Limb (tissue), 2 donors: ENCODE results near the gene GALK1.
"Not testable (repeated sequence)": the region's sequence is repeated elsewhere in the genome, so short reads cannot be mapped to it uniquely, and the experiment has no call there.

ENCODE experiments used
- DNase-seq, 2 donors: peaks; one replicate each; pipeline ENCODE4 v3.0.0-alpha.2; 2016; ENCODE audit errors: extremely low spot score in 2 of 2

GALK1 gene

DNA sequence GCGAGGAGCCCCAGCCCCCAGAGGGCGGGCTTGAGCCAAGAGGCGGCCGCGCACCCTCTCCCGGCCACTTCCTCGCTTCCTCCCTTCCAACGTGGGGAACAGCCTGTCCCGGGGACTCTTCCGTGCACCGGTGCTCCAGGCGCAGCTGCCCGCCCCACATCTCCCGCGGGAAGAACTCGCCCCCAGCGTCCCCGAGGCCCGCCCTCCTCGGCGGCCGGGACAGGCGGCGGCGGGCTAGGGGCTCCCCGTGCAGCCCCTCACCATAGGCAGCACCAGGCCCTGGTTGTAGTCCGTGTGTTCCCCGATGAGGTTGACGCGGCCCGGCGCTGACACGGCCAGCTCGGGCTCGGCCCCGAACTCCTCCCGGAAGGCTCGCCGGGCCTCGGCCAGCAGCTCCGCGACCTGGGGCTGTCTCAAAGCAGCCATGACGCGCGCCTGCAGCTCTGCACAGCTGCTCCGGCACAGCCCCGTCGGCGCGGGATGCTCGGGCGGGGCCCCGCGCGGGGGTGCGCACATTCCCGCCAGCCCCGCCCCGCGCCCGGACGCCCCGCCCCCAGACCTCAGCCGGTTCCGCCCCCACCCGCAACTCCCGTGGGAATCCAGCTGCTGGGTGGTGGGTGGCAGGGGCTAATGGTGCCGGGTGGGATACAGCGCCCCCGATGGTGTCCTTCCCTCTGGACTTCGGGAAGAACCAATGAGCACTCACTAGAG is at the start of gene GALK1:
Gene GALK1, minus strand, starts transcription at position 482 of the 711 bp plus-strand sequence. Its CDS starts 56 bp downstream, at position 426.
- DNase-seq = peak; percentile 75 to 88

DNA sequence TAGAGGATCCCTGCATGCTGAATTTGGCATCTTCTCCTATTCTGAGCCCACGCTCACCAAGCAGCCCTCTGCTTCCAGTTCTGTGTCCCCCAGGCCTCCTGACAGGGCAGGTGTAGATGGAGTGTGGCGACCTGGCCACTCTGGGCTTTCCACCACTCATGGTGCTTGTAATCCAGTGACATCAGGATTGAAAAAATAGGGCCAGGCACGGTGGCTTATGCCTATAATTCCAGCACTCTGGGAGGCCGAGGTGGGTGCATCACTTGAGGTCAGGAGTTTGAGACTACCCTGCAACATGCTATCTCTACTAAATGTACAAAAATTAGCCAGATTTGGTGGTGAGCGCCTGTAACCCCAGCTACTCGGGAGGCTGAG is 49.0 kb upstream of the GALK1 start:
- no peak for DNase-seq

DNA sequence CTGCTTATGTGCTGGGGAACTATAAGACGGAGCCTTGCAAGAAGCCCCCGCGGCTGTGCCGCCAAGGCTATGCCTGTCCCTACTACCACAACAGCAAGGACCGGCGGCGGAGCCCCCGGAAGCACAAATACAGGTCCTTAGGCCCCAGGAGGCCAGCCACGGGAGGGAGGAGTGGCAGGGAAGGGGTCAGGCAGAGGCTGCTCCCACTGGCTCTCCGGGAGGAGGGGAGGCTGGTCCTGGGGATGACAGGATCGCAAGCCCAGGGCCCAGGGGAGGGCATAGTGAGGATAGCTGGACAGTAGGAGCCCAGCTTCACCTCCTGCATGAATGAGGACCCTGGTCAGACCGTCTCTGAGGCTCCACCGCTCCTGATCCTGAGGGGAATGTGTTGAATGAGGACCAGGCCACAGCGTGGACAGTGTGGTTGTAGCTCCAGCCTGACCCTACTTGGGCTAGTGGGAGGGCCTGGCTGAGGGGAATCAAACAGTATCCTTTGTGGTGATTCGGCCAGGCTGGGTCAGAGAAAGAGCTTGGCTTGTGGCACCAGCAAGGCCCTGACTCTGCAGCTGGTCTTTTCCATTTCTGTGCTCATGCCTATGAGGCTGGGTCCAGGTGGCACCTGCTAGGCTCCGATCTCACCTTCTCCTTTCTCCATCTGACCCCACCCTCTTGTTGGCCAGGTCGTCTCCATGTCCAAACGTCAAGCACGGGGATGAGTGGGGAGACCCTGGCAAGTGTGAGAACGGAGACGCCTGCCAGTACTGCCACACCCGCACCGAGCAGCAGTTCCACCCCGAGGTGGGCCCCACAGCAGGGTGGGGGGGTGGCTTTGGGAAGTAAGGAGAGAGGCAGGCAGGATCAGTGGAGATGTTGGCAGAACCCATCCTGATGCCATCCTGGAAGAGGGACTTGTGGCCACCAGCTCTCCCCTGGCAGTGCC is 48.4 kb upstream of the GALK1 start:
- DNase-seq = no peak

DNA sequence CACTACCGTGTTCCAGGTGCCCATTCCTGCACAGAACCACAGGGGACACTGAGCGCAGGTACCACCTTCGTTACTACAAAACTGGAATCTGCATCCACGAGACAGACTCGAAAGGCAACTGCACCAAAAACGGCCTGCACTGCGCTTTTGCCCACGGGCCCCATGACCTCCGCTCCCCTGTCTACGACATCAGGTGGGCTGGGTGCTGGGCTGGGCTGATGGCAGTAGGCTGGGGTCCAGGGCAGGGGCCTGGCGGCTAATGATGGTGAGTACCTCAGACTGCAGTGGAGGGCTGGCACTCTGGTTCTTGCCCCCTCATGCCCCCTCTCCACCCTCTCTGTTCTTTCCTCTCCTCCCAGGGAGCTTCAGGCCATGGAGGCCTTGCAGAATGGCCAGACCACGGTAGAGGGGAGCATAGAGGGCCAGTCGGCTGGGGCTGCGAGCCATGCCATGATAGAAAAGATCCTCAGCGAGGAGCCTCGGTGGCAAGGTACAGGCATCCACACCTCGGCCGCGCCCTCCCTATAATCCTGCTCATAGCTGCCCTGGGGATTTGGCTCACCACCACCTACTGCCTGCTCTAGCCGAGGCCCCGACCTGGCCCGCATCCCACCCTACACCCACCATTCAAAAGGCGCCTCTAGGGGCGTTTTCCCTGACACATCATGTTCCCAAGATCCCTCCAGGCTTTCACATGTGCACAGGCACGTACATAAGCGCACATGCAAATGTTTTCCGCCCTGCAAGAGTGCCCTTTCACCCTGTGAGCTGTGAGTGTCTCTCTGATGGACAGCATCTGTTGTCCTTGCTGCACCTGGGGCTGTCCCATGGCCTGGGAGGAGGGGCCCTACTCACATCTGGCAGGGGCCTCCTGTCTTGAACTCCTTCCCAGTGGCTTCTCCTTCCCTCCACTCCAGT is 47.4 kb upstream of the GALK1 start:
- no peak for DNase-seq

DNA sequence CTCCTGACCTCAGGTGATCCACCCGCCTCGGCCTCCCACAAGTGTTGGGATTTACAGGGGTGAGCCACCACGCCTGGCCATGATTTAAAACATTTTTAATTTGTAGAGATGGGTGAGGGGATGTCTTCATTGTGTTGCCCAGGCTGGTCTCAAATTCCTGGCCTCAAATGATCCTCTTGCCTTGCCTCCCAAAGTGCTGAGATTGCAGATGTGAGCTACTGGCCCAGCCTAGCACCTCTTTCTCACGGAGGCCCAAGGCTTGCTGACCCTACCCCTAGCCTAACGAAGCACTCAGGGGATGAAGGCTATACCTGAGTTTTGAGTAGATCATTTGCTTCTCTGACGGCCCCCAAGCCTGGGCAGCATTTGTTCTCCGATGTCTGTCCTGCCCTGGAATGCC is 46.2 kb upstream of the GALK1 start:
- no peak for DNase-seq

DNA sequence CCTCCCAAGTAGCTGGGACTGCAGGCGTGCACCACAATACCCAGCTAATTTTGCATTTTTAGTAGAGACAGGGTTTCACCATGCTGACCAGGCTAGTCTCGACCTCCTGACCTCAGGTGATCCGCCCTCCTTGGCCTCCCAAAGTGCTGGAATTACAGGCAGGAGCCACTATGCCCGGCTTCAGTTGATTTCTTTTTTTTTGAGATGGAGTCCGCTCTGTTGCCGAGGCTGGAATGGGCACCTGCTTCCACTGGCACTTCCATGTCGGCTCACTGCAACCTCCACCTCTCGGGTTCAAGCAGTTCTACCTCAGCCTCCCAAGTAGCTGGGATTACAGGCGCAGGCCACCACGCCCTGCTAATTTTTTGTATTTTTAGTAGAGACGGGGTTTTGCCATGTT is 45.8 kb upstream of the GALK1 start:
- not testable (repeated sequence) for DNase-seq

DNA sequence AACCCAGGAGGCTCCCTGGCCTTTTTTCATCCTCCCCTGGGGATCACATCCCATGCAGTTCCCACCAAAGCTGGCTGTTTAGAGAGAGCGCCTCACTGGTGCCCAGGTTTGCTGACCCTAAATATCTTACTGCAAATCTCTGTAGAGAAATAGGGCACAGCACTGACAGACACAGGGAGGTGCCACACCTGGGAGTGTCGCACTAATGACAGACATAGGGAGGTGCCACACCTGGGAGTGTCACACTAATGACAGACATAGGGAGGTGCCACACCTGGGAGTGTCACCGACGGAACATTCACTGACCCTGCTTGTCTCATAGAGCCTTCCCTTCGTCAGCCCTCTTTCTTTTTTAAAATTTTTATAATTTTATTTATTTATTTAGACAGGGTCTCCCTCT is 45.2 kb upstream of the GALK1 start:
- DNase-seq = no peak

DNA sequence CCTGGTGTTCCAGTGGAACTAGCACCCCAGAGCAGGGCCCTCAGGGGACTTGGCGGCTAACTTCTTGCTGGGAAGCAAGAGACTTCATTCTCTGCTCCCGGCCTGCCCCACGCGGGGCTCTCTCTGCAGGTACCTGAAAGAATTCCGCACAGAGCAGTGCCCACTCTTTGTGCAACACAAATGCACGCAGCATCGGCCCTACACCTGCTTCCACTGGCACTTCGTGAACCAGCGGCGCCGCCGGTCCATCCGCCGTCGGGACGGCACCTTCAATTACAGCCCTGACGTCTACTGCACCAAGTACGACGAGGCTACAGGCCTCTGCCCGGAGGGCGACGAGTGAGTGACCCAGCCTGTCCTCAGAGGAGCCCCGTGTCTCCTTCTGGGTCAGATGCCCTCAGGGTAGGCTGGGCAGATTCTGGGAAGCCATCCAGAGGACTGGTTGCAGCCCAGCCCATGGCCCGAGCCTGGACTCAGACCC is 44.7 kb upstream of the GALK1 start:
- no peak for DNase-seq

DNA sequence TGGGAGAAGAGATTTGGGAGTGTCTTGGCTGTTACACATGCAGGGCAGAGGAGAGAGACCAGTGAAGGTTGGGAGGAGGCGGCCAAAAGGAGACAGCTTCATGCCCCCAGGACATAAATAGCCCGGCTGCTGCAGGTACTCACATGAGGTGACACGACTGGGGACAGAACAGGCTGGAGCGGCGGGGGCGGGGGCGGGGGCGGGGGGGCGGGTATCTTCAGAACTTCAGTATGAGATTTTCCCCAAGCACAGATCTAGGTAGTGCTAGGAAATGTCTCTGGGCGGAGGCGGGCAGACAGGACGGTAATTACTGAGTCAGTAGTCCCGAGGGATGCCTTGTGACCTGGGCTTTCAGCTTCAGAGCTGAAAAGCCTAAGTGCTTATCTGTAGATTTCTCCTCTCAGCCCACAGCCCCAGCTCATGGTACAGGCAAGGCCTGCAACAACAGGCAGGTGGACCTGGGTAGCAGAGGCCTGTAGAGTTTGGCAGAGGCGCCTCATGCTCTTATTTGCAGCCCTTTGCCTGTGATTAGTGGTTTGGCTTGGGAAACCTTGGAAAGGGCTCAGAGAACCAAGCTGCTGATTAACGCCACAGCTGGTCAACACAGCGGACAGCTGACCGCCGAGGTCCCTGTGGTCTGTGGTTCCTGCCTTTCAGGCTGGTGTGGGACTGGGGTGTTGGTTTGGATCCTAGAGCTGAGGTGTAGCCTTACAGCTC is 44.1 kb upstream of the GALK1 start:
- DNase-seq = no peak

DNA sequence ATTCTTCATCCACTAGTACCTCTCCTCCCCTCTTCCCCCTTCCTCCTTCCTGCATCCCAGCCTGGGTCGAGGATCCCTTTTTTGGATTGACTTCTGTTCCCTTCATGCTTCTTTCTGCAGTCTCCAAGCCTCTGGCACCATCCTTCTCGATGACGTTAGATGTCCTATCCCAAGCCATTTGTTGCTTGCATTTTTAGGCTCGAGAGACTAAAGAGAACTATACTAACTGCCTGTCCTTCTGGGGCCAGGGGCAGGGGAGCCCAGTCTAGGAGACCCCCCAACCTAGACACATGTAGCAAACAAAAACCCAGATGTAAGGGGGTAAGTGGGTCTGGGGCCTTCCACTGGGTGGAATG is 43.5 kb upstream of the GALK1 start:
- no peak for DNase-seq

DNA sequence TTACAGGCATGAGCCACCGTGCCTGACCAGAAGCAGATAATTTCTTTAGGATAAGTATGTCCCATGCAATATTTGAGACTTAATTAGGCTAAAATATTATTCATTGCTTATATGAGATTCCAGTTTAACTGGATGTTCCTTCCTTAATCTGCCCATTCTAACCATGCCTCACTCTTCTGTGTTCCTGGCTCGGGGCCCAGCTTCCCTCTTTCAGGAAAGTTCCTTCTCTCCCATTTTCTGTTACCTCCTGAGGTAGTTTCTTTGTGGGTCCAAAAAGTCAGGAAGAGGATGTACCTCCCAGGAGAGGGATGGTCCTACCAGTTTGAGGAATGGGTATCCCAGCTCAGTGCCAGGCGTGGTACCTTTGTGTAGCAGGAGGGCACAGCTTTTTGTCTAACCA is 42.9 kb upstream of the GALK1 start:
- no peak for DNase-seq

DNA sequence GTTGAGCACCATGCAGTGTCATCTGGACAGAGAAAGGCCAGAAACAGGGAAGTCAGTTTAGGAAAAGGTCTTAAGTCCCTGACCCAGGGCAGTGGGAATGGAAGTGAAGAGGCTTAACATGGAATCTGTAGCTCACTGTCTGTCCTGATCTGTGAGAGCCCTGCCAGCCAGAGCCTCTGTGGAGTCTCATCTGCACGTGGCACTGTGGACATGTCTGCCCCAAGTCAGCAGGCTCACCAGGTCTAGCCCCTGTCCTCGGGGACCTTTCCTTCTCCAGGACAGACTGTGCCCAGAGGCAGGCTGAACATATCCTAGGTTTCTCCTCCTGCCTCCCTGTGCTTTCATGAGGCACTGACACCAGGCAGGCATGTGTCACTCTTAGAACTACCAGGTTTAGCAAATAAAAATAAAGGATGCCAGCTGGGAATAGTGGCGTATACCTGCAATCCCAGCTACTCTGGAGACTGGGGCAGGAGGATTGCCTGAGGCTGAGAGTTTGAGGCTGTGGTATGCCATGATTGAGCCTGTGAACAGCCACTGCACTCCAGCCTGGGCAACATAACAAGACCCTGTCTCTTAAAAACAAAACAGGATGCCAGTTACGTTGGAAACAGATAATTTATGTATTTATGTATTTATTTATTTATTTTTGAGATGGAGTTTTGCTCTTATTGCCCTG is 42.0 kb upstream of the GALK1 start:
- no peak for DNase-seq

DNA sequence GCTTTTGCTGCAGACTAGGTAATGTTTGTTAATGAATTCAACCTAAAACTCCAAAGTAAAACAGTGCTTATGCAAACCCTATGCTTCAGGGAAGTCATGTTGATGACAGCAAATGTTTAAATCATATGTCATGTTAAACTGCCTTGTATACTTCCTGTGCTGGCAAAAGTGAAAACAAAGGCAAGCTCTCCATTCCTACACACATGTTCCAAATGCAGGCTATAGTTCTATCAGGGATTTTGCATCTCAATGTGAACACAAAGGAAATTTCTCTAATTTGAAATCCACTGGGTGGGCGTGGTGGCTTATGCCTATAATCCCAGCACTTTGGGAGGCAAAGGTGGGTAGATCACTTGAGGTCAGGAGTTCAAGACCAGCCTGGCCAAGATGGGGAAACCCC is 38.9 kb upstream of the GALK1 start:
- no peak for DNase-seq

DNA sequence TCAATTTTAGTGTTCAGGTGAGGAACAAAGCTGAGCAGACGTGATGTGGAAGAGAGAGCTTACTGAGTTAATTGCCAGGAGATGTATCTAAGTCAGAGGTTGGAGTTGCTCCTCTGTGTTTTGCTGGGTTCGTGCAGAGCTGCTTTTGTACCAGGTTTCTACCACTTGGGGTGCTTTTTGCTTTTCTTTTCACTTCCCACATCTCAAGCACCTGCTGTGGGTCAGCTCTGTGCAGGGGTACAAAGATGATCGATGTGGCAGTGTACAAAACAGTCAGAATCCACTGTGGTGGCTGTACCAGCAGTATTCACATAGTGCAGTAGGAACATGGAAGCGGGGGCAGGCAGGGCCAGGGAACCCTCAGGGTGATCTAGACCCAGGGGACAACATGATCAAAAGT is 34.4 kb upstream of the GALK1 start:
- no peak for DNase-seq

DNA sequence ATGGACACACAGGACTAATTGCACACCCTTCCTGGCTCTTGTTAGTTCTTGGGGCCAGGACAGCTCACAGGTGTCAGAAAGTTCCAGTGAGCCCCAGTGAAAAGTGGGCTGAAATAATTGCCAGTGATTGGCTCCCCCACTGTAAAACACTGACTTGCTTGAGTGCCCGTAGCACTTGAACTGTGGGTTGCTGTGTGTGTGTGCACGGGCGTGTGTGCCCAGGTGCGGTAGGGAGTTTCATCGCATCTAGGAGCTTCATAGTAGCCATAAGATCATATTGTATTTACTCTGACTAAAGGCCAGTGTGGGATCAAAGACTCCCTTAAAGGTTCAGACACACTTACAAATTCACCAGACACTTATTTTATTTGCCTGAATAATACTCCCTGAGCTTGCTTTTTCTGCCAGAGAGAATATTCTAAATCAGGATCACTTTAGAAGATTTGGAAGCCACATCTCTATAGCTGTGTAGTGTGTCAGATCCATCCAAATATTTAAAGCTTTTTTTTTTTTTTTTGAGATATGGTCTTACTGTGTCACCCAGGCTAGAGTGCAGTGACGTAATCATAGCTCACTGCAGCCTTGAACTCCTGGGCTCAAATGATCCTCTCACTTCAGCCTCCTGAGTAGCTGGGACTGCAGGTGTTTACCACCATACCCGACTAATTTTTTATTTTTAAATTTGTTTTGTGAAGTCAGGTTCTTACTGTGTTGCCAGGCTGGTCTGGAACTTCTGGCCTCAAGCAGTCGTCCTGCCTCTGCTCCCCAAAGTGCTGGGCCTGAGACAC is 31.0 kb upstream of the GALK1 start:
- no peak for DNase-seq

DNA sequence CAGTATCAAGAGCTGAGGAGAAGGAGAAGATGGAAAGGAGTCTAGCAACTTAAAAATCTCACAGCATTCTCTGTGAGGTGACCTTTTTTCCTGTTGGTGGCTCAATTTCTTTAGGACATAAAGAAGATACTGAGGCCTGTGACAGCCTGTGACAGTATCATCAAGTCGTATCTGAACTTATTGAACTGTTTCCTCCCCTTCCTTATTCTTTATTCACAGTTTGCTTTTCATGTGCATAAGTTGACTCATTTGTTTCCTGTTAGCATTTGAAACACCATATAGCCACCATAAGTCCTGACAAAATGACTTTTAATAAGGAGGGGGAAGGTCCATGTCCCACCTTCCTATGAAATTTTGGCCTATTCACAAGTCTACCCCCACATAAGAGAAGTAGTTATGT is 28.5 kb upstream of the GALK1 start:
- DNase-seq = no peak

DNA sequence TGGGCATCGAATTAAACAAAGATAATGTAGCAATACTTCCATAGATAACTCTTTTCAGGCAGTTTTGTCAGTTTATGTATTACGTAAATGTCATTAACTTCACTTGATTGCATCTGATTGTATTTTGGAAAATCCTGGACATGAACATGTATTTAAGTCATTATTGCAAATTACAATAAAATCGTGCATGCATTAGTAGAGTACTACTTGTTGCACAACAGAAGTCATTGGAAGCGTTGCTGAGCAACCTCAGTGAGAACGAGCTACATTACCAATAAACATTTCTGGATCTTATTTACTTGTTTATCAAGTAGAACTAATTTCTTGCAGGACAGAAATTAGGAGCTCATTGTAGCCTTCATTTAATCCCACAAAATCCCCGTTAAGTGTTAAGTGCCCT is 26.3 kb upstream of the GALK1 start:
- DNase-seq = no peak

DNA sequence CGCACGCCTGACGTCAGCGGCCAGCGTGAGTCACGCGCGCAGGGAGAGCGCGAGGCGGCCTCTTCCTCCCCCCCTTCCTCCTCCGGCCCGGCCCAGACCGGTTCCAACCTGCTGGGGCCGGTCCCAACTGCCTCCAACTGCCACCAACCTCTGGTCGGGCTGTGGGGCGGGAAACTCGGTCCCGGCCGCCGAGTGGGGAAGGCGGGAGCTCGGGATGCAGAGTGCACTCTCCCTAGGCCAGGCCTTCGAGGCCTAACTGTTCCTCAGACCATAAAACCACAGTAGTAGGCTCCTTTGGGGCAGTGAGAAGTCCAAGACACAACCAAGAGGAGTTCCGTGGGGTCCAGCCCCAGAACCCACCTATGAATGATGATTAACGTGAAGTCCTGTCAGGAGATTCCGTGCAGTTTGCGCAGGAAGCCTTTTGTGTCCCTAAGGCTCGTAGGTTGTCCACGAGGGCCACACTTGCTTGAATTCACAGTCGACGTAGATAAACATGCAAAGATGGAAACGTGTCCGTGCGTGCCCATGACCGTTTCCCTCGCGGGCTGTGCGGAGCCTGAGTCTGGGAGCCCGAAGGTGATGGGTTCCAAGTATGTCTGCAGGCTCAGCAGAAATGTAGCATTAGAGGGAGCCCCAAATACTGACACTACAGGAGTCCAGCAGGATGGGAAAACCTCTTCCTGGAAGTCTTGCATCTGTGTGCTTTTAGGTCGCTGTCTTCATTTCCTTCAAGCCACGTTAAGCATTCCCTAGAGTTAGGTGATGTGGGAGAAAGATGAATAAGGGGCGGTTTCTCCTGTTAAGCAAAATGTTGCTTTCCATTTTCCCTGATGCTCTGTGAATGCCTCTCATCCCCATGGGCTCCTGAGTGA is 20.3 kb upstream of the GALK1 start:
- peak; percentile 89 to 98 for DNase-seq
